ENCODE measurements around the gene CPVL. TPM values are rescaled to one million over a fixed set of nuclear protein-coding genes. Genes with fewer than 3 reads are reported as not detected.

CPVL gene
- total and polyA plus RNA-seq, 2 experiments from 2014 or later = 30.6 to 95.2 TPM

- H3K27ac ChIP-seq = no peak overlapping the region
- H3K4me3 ChIP-seq = peak overlapping the region; percentile 32
- no peaks in the 10 kb centered on the region for H3K36me3 ChIP-seq
- H3K9me3 ChIP-seq (ENCODE audit: low read depth) = no peaks in the 10 kb centered on the region
- H3K4me1 ChIP-seq (ENCODE audit: low read depth) = no peaks in the 10 kb centered on the region
- peak in 1 of 2 donors; percentile 37 for DNase-seq (ENCODE audit: low read depth in 1 of 2, low spot score in 1 of 2)
- peaks cover 46% of the 10 kb centered on the region for H3K27me3 ChIP-seq
- TF ChIP-seq CTCF (IDR thresholded peaks at IDR 0.05; ENCODE audit: low read depth, low read length) = peak; percentile 23
These were observed 188.5 kb downstream of the CPVL start for GRCh38 chr7:28957751-28958234.

GRCh38 chr7:28957064-28957750 lies 189.1 kb downstream of the CPVL start:
- Histone ChIP-seq H3K36me3 (no peaks in the 10 kb centered on the region), H3K4me3 (peak overlapping the region; percentile 54), H3K27ac (no peak overlapping the region), H3K4me1 (ENCODE audit: low read depth) (no peaks in the 10 kb centered on the region), H3K9me3 (ENCODE audit: low read depth) (no peaks in the 10 kb centered on the region), H3K27me3 (peaks cover 46% of the 10 kb centered on the region)
- TF ChIP-seq CTCF (IDR thresholded peaks at IDR 0.05; ENCODE audit: low read depth, low read length) = no peak
- peak; percentile 50 to 66 for DNase-seq (ENCODE audit: low read depth in 1 of 2, low spot score in 1 of 2)

- peaks cover 46% of the 10 kb centered on the region for H3K27me3 ChIP-seq
- no peaks in the 10 kb centered on the region for H3K9me3 ChIP-seq (ENCODE audit: low read depth)
- DNase-seq (ENCODE audit: low read depth in 1 of 2, low spot score in 1 of 2) = peak; percentile 72 to 74
- H3K36me3 ChIP-seq = no peaks in the 10 kb centered on the region
- peak; percentile 72 for TF ChIP-seq CTCF (IDR thresholded peaks at IDR 0.05; ENCODE audit: low read depth, low read length)
- no peak overlapping the region for H3K27ac ChIP-seq
- H3K4me1 ChIP-seq (ENCODE audit: low read depth) = no peaks in the 10 kb centered on the region
- H3K4me3 ChIP-seq = peak overlapping the region; percentile 54
These were observed 189.7 kb downstream of the CPVL start for GRCh38 chr7:28956608-28957063.

- peak; percentile 69 for TF ChIP-seq CTCF (IDR thresholded peaks at IDR 0.05; ENCODE audit: low read depth, low read length)
- DNase-seq (ENCODE audit: low read depth in 1 of 2, low spot score in 1 of 2) = peak; percentile 73 to 86
- Histone ChIP-seq H3K27ac (no peak overlapping the region), H3K9me3 (ENCODE audit: low read depth) (no peaks in the 10 kb centered on the region), H3K27me3 (peaks cover 46% of the 10 kb centered on the region), H3K36me3 (no peaks in the 10 kb centered on the region), H3K4me3 (peak overlapping the region; percentile 54), H3K4me1 (ENCODE audit: low read depth) (no peaks in the 10 kb centered on the region)
These were observed 190.4 kb downstream of the CPVL start for GRCh38 chr7:28955718-28956607.

- H3K27ac ChIP-seq = no peak overlapping the region
- no peaks in the 10 kb centered on the region for H3K4me1 ChIP-seq (ENCODE audit: low read depth)
- H3K9me3 ChIP-seq (ENCODE audit: low read depth) = no peaks in the 10 kb centered on the region
- no peaks in the 10 kb centered on the region for H3K36me3 ChIP-seq
- H3K4me3 ChIP-seq = no peak overlapping the region
- DNase-seq (ENCODE audit: low read depth in 1 of 2, low spot score in 1 of 2) = no peak
- peaks cover 44% of the 10 kb centered on the region for H3K27me3 ChIP-seq
- TF ChIP-seq CTCF (IDR thresholded peaks at IDR 0.05; ENCODE audit: low read depth, low read length) = no peak
These were observed 191.0 kb downstream of the CPVL start for GRCh38 chr7:28955356-28955717.

All from cardiac muscle cell (in vitro differentiated cells and primary cell).